AG09319 (cell line): ENCODE results near the gene OPN1LW.
"Not testable (repeated sequence)": the region's sequence is repeated elsewhere in the genome, so short reads cannot be mapped to it uniquely, and the experiment has no call there.

ENCODE experiments used
- DNase-seq: peaks from one replicate; pipeline ENCODE4 v3.0.0-alpha.2; 2010; ENCODE audit warnings: low read depth; ENCODE audit errors: extremely low read depth

OPN1LW gene

DNA sequence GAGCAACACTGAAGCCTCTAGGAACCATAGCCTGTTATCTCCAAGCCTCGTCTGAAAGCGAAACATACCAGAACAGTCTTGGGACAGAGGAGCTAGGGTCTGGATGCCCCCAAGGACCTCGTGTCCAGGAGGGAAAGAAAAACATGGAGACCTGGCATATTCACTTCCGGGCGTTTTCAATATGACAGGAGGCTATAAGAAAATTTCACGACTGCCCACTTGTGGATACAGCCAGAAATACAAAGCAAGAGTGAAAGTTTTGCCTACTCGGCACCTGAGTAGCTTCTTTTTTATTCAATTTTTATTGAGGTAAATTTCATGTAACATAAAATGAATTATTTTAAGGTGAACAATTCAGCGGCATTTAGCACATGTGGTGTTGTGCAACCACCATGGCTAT is 20.9 kb downstream of the OPN1LW start:
- not testable (repeated sequence) for DNase-seq

DNA sequence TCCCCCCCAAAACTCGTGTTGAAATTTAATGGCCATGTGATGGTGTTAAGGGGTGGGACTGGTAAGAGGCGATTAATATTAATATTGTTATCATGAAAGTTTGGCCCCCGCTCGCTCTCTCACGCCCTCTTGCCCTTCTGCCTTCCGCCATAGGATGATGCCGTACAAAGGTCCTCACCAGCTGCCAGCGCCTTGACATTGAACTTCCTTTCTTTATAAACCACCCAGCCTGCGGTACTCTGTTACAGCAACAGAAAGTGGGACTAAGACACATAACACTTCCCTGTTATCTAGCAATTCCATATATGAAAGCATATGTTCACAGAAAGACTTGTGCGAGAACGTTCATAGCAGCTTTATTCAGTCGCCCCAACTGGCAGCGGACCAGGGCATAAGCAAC is 24.3 kb downstream of the OPN1LW start:
- not testable (repeated sequence) for DNase-seq

DNA sequence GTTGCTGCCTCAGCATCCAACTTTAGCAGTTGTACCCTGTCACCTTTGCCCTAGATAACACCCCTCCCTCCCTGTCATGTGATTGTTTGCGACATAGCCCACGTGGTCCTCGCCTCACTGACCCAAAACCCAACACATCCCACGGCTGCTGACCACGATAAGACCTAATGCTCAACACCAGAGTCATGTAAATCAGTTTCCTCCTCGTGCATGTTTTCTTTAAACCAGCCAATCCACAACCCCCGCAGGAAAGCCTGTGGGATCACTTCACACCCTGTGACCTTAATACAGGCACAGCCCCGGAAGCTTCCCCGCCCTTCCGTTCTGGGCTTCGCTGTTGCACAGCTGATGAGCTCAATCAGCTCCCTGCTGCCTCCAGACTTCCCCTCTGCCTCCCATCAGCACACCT is 28.5 kb downstream of the OPN1LW start:
- DNase-seq, result not testable (repeated sequence)

DNA sequence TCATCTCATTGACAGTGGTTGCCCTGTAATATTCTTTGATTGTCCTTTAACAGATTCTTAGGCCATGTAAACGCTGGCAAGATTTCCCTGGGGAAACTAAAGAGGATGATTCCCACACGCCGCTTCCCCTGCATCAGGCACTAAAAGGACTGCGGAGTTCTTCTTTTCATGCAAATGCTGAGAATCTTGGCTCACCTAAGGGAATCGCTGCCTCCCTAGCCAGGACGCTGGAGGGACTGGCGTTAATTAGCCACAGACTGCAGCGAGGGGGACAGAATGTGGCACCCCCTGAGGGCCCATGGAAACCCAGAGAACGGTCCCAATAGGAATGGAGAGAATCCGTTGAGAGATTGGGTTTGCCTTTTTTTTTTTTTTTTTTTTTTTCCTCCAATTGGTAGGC is 30.3 kb downstream of the OPN1LW start:
- DNase-seq, result not testable (repeated sequence)

DNA sequence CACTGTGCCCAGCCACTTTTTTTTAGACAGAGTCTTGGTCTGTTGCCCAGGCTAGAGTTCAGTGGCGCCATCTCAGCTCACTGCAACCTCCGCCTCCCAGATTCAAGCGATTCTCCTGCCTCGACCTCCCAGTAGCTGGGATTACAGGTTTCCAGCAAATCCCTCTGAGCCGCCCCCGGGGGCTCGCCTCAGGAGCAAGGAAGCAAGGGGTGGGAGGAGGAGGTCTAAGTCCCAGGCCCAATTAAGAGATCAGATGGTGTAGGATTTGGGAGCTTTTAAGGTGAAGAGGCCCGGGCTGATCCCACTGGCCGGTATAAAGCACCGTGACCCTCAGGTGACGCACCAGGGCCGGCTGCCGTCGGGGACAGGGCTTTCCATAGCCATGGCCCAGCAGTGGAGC is 38.3 kb downstream of the OPN1LW start, which contains the start of gene OPN1MW:
OPN1MW (plus strand) TSS at position 301 of the 400 bp plus-strand sequence; CDS start at position 383, 82 bp downstream.
- not testable (repeated sequence) for DNase-seq

DNA sequence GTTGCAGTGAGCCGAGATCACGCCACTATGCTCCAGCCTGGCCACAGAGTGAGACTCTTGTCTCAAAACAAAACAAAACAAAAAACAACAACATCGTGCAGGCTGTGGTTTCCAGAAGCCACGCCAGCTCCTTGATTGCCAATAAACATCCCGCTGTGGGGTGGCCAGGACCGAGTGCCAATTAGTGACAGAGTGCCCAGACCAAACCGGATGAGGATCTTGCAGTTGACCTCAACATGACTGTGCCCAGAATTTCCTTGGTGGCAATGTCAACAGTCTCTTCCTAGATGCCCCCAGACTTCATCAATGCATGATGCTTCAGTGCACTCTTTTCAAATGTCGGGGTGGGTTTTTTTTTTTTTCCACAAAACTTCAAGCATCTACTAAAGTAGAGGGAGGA is 39.8 kb downstream of the OPN1LW start:
- not testable (repeated sequence) for DNase-seq

DNA sequence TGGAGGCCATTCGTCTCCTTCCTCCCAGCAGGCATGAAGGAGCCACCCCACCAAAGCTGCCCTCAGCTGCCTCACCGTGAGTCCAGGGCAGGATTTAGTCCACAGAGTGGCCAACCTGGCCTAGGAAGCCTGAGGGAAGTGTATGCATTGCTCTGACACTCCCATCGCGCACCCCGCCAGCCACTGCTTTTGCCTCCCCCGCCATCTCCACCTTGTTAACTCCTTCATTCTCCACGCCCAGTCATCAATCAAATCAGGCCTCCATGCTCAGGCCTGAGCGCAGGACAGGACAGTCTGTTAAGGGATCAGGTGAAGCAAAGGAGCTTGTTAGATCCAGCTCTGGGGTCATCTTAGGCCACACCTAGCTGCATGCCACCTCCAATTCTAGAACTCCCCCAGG is 48.8 kb downstream of the OPN1LW start:
- not testable (repeated sequence) for DNase-seq

DNA sequence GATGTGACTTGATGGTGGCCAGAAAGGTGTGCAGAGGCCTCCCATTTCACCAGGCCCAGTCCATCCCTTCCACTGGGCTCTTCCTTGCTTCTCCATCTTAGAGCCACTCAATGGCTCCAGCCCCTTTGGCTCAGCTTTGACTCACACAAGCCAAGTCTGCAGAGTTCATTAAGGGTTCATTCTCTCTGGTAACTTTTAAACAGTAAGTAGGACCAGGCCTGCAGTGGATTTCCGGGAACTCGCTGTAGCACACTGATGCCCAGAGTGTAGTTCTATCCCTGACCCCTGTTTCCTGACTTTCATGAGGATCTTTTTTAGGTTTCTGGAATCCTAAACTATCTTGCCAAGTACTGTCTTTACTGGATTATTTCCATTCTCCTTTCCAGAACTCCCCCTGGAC is 50.3 kb downstream of the OPN1LW start:
- DNase-seq, result not testable (repeated sequence)

DNA sequence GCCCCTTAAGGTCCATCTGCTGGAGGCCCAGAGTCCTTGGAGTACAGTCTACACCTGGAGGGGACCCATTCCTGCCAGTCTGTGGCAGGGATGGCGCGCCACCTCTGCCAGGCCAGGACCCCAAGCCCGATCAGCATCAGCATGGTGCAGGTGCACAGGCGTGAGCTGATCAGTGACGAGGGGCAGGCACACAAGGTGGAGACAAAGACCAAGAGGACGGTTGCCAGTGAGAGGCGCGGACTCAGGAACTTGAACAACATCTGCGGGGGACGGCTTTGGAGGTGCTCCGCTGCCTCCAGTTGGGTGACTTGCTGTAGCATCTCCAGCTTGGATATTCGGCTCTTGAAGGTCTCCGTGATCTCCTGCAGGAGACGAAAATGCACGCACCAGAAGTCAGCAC is 52.4 kb downstream of the OPN1LW start:
- not testable (repeated sequence) for DNase-seq
